Smooth muscle cell of the brain vasculature (primary cell): ENCODE measurements around the gene COL7A1.
"Not testable (repeated sequence)": the region's sequence is repeated elsewhere in the genome, so short reads cannot be mapped to it uniquely, and the experiment has no call there.

Experiments
- DNase-seq: peaks from one replicate; pipeline ENCODE4 v3.0.0-alpha.2; 2012; ENCODE audit warnings: low read depth, low spot score

The COL7A1 gene

GRCh38 chr3:48563382-48563918, 31.7 kb downstream of the COL7A1 start, which contains the start of gene UCN2:
UCN2 (minus strand) TSS chr3:48563781; CDS start chr3:48563124, 657 bp downstream.
- no peak for DNase-seq

GRCh38 chr3:48562367-48563095, 32.6 kb downstream of the COL7A1 start:
- no peak for DNase-seq

GRCh38 chr3:48561045-48561736, 33.9 kb downstream of the COL7A1 start:
- DNase-seq, result no peak

- no peak for DNase-seq
Observed at GRCh38 chr3:48560648-48561018, 34.5 kb downstream of the COL7A1 start.

- no peak for DNase-seq
Observed at GRCh38 chr3:48558493-48559134, 36.5 kb downstream of the COL7A1 start.

GRCh38 chr3:48556796-48557626, 38.1 kb downstream of the COL7A1 start, which contains the start of gene PFKFB4:
PFKFB4 (minus strand) TSS chr3:48556803; CDS start chr3:48556777, 26 bp downstream.
- peak; percentile 94 for DNase-seq

GRCh38 chr3:48555949-48556795, 39.0 kb downstream of the COL7A1 start:
- DNase-seq, result no peak

GRCh38 chr3:48555231-48555948, 39.7 kb downstream of the COL7A1 start:
- no peak for DNase-seq

- no peak for DNase-seq
Observed at GRCh38 chr3:48553886-48554845, 41.0 kb downstream of the COL7A1 start.

- no peak for DNase-seq
Observed at GRCh38 chr3:48553361-48553760, 41.8 kb downstream of the COL7A1 start.

GRCh38 chr3:48552111-48552951, 42.8 kb downstream of the COL7A1 start:
- DNase-seq, result no peak

- not testable (repeated sequence) for DNase-seq
Observed at GRCh38 chr3:48551651-48552050, 43.5 kb downstream of the COL7A1 start.

- no peak for DNase-seq
Observed at GRCh38 chr3:48548729-48549705, 46.1 kb downstream of the COL7A1 start.

- no peak for DNase-seq
Observed at GRCh38 chr3:48548126-48548525, 47.0 kb downstream of the COL7A1 start.

GRCh38 chr3:48546203-48546829, 48.8 kb downstream of the COL7A1 start:
- DNase-seq, result no peak

GRCh38 chr3:48544141-48544540, 51.0 kb downstream of the COL7A1 start:
- DNase-seq, result no peak
